ENCODE data around the gene VAMP2.

DNA sequence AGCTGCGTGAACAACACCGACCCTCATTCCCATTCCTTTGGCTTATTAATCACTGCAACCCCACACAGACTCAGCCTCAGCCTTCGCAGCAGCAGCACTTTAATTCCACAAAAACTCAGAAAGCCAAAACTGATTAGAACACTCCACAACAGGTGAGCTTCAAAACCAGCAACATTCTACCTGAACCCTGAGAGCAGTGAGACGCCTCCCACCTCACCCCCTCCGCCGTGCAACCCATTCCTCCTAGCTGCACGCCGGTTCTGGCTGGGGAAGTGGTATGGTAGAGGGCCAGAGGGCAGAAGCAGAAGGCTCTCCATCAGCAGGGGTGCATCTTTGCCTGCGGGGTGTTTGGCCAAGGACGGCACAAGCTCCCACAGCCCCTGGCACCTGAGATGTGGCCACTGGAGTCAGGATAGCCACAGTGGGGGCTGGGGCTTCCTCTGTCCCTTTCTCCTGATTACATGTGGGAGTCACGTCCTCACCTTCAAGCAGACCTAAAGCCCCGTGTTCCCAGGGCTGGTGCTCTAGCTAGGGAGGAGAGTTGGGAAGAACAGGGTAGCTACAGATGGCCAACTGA lies 25.6 kb upstream of the VAMP2 start:
- TF ChIP-seq CTCF (conservative IDR thresholded peaks at IDR 0.05; ENCODE audit: low read length) (no peak), EZH2phosphoT487 (IDR thresholded peaks at IDR 0.05; ENCODE audit: borderline replicate concordance) (no peak)

Measured in Loucy (cell line).